HG03175 (cell line): ENCODE measurements around the gene AGO3.
A peak's percentile ranks its signal among the peaks of the same experiment; 100 is the strongest.
"Not testable (repeated sequence)": the region's sequence is repeated elsewhere in the genome, so short reads cannot be mapped to it uniquely, and the experiment has no call there.

Experiments
- ATAC-seq: cut with Tn5 transposase; IDR thresholded peaks from one replicate; pipeline ENCODE4 v1.9.1; 2021; ENCODE audit warnings: mild to moderate bottlenecking, moderate library complexity; ENCODE audit not compliant: unreplicated experiment

The AGO3 gene

DNA sequence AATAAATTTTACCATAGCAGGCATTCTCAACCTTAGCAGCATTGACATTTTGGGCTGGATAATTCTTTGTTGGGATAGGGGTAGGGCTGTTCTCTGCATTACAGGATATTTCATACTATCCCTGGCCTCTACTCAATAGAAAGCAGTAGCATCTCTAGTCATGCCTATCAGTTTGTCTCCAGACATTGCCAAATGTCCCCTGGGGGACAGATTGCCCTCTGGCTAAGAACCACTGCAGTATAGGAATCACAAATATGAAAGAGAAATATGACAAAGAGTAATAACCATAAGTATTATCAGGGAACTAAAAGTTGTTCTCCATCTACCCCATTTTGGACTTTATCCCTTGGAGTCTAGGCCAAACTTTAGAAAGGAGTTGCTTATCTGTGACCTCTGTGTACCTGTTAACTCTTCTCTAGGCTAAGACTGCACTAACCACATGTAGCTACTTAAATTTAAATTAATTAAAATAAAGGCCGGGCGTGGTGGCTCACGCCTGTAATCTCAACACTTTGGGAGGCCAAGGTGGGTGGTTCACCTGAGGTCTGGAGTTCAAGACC, 76.1 kb downstream of the AGO3 start:
- ATAC-seq: no peak

DNA sequence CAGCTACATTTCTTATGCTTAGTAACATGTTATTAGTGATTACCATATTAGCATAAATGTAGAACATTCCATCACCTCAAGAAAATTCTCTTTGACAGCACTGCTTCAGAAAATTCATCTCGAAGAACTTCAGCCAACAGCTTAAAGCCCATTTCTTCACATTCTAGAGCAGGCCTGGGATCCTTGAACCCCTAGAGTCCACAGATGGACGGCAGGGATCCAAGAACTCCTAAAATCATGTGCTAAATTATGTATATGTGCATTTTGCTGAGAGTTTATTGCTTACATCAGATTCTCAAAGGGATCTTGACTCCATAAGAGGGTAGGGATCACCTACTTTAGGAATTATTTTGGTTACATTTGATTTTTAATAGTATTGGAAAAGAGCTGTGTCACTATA, 76.8 kb downstream of the AGO3 start:
- ATAC-seq: no peak

DNA sequence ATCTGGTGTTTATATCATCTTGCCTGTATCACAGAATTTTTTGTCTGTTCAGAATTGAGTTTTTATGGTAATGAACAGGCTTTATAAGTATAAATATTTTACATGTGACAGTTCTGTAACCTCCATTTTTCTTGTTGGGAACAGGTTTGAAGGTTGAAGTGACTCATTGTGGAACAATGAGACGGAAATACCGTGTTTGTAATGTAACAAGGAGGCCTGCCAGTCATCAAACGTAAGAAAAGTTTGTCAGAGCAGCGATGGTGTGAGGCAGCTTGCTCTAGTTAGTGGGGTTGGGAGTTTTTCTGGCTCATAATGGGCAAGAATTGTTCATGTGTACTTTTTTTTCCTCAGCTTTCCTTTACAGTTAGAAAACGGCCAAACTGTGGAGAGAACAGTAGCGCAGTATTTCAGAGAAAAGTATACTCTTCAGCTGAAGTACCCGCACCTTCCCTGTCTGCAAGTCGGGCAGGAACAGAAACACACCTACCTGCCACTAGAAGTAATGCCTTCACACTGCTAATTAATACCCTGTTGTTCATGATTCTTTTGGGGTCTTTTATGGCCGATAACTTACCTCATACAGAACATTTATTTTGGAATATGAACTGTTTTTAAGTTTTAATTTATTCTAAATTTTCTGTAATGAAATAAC, 77.8 kb downstream of the AGO3 start:
- no peak for ATAC-seq

DNA sequence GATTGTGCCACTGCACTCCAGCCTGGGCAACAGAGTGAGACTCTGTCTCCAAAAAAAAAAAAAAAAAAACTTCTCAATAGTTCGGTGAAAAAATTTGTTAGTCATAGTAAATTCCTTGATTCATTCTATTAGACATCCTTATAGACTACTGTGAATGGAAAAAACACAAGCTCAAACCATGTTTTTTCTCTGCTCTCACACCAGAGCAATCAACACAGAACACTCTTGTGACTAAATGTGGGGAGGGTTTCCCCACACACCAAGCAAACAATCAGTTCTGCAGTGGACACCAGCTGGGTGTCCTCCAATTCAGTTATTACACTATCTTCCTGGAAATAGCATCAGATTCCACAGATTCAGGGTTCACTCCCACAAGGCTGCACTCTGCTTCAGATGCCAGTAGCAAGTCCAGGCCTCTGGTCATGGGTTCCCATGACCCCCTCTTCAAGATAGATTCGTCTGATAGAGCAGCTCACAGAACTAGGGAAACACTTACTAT, 83.9 kb downstream of the AGO3 start:
- ATAC-seq: no peak

DNA sequence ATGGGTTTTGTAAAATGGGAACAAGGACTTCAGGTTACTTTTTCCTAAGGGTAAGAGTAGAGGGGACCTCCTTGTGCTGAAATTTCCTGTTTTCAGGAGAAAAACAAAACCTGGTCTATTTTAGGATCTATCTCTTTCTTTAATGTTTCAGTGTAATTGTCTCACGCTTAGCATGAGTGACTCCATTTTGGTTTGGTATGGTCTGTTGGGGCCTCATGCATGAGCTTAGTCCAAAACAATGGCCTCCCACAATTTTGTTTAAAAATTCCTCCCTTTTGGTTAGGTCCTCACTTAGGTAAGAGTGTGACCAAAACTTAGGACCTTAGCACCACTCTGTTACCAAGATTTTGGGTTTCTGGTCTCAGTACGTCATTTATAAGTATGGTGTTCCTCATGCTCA, 85.8 kb downstream of the AGO3 start:
- ATAC-seq: no peak

DNA sequence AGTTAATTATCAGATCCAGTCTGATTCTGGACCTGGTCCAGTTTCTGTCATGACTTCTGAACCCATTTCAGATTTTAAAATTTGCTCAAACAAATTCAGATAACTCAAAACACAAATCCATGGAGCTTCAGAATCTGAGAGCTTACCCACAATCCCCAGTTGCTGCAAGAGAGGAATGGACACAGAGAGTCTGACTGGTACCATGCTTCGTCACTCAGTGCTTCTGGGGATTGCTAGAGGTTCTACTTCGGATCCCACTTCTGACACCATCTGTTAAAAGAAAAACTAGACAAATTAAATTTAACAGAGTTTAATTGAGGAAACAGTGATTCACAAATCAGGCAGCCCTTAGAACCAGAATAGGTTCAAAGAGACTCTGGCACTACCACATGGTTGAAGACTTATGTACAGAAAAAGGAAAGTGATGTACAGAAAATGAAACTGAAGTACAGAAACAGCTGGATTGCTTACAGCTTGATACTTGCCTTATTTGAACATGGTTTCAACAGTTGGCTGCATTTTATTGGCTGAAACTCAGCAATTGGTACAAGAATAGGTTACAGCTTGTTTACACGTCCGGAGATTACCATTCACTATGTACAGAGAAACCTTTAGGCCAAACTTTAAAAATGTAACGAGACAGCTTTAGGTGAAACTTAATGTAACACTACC, 92.3 kb downstream of the AGO3 start:
- peak; percentile 88 for ATAC-seq

DNA sequence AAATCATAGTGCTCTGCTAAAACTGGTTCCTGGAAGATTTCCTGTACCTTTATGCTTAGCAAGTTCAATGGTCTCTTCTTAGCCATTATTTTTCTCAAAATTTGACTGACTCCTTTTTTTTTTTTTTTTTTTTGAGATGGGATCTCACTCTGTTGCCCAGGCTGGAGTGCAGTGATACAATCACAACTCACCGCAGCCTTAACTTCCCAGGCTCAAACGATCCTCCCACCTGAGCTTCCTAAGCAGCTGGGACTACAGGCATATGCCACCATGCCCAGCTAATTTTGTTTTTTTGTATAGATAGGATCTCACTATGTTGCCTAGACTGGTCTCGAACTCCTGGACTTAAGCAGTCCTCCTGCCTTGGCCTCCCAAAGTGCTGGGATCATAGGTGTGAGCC, 93.1 kb downstream of the AGO3 start:
- not testable (repeated sequence) for ATAC-seq

DNA sequence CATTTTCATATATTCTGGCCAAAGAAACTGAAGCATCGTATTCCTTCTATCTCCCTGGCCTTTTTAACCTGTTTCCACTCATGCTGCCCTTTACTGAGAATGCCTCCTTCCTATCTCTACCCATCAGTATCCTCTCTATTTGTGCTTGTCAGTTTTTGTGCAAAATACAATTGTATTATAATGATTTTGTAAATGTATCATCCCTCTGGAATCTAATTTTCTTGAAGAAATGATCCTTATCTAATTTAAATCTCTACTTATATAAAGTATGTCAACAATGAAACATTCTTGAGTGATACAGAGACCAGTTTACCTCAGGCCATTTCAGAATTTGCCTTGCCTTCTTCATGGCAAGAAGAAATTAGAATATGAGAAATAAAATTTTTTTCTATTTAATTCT, 93.9 kb downstream of the AGO3 start:
- no peak for ATAC-seq

DNA sequence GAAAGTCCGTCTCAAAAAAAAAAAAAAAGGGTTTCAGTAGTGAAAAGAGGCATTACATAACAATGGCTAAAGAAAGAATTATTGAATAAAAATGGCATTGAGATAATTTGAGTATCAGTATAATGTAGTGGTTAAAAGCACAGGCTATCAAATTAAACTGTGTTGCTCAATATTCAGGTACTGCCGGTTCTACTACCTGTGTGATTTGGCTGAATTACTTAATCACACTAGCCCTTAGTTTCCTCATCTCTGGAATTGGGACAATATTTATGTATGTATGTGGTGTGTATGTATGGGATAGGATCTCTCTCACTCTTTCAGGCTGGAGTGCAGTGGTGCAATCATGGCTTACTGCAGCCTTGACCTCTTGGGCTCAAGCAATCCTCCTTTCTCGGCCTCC, 96.9 kb downstream of the AGO3 start:
- no peak for ATAC-seq

DNA sequence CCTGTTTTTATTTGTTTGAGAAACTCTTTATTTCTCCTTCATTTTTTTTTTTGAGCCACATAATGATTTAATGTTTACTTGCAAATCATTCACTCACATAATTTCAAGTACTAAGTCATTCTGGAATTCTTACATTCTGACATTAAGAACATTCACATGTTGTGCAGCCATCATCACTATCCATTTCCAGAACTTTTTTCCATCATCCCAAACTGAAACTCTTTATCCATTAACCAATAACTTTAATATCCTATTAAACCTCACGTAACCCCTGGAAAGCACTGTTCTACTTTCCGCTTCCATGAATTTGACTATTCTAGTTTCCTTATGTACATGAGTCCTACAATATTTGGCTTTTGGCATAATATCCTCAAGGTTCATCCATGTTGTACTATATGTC, 100.5 kb downstream of the AGO3 start:
- no peak for ATAC-seq

DNA sequence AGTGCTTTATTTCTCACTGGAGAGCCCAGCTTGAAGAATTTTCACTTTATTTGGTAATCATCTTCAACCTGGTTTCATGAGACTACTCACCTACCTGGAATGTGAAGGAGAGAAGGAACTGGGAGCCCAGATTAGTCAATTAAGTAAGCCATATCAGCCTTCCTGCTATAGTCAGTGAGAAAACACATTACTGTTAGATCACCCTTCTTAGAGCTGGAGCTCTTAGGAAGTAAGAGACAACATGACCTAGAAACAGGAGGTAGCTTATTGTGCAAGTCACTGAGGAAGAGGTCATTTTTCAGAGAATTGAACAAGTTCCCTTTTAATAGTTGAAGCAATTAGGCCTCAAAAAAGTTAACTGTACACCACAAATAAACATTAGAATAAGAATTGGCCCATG, 103.8 kb downstream of the AGO3 start:
- no peak for ATAC-seq

DNA sequence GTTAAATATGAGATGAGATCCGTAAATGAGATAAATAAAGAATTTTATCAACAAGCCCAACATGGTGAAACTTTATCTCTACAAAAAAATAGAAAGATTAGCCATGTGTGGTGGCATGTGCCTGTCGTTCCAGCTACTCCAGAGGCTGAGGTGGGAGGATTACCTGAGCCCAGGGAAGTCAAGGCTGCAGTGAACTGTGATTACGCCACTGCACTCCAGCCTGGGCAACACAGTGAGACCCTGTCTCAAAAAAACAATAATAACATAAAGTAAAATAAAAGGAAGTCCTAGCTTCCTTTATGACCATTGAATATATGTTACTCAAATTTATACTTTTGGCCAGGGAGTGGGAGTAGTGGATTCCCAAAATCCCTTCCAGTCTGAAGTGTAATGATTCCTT, 104.2 kb downstream of the AGO3 start:
- ATAC-seq: no peak

DNA sequence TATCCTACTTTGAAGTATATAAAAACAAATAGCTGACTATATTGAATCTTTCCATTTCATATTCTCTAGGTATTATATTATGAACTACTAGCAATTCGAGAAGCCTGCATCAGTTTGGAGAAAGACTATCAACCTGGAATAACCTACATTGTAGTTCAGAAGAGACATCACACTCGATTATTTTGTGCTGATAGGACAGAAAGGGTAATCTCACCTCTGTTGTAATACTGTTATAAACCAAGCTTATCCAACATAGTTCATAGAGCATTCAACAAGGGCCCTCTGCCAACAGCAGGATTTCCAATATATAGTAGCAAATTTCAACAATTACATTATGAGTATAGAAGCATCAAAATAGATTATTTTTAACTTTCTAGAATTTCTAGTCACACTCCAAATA, 109.3 kb downstream of the AGO3 start:
- no peak for ATAC-seq

DNA sequence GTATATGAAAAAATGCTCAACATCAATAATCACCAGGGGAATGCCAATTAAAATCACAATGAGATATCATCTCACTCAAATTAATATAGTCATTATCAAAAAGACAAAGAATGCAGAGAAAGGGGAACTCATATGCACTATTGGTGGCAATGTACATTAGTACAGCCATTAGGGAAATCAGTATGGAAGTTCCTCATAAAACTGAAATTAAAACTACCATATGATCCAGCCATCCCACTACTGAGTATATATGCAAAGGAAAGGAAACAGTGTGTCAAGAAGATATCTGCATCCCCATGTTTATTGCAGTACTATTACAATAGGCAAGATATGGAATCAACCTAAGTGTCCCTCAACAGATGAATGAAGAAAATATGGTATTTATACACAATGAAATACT, 120.9 kb downstream of the AGO3 start:
- no peak for ATAC-seq

DNA sequence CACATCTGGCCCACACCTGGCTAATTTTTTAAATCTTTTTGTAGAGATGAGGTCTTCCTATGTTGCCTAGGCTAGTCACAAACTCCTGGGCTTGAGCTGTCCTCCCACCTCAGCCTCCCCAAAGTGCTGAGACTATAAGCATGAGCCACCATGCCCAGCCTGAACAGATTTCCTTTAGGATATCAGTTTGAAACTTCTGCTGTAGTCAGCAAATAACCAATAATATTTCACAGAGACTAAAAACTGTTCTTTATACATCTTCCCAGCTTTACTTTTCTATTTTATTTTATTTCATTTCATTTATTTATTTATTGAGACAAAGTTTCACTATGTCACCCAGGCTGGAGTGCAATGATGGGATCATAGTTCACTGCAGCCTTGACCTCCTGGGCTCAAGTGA, 123.1 kb downstream of the AGO3 start:
- ATAC-seq: no peak

DNA sequence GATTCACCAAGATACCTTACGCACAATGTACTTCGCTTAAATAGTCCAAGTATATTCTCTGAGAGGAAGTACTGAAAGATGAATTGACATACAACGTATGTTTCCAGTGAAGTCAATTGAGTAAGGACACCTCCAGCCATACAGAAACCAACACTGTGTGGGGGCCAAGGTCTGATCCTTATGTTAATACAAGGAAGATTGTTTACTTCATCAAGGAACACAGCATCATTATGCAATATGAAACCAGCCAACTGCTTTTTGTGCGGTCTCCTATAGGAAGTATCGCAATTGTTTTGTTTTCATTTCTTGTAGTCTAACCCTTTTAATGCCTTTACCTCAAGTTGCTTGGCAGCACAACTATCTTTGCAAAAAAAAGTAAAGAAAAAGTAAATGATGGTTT, 124.8 kb downstream of the AGO3 start:
- no peak for ATAC-seq

DNA sequence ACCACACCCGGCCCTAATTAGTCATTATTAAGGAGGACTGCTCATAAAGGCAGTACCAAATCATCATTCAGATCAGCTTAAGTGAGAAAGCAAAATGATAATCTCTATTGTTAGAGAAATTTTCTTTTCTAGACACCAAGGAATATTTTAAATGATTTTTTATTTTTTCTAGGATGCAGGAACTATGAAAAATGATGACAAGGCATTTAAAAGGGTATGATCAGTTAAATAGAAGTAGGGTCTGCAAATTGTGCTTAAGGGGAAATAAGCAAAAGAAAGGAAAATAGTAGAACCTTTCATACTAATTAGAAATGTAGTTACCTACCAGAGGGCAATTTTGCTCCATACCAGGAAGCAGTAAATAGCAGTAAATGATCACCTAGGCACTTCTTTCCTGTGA, 131.4 kb downstream of the AGO3 start:
- no peak for ATAC-seq

DNA sequence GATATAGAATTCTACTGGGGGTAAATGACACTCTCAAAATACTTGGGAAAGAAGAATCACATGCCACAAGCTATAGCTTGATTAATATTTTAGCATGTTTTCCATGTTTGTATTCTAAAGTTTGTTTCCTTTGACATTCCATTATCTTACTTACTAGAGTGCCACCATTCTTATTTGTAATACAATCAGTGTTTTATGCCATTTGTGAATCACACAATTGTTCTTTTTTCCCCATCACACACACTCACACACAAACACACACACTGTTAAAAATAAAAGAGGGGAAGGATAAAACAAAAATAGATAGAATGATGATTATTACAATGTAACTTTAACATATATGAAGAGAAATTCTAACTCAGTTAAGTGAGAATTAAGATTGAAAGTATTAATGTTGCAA, 137.0 kb downstream of the AGO3 start:
- ATAC-seq: no peak

DNA sequence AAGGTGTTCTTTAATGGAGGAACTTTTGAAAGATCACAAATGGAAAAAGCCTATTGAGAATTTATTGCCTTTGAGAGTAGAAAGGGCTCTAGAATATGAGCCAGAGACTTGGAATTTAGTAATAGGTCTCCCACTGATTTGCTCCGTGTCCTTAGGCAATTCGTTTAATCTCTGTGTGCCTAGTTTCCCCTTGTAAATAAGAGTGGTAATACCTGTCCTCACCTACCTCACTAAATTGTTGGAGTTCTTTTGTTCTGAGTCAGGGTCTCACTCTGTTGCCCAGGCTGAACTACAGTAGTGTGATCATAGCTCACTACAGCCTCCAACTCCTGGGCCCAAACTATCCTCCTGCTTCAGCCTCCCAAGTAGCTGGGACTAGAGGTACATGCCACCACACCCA, 138.0 kb downstream of the AGO3 start:
- no peak for ATAC-seq

DNA sequence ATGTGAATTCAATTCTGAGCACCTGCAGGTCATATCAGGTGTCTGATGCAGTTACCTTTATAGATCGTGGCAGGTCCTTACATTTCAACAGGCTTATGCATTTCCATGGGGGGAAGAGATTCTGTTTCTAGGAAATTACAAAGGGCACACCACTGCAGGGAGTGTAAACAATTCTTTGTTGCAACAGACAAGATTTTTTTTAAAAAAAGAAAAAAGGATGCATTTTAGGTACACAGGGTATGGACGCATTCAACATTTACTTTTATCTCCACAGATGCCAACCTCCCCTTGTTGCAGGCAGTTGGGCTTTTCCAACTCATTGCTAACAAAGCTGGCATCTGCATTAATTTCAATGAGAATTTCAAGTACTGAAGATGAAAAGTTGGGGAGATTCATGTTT, 139.4 kb downstream of the AGO3 start:
- ATAC-seq: no peak

DNA sequence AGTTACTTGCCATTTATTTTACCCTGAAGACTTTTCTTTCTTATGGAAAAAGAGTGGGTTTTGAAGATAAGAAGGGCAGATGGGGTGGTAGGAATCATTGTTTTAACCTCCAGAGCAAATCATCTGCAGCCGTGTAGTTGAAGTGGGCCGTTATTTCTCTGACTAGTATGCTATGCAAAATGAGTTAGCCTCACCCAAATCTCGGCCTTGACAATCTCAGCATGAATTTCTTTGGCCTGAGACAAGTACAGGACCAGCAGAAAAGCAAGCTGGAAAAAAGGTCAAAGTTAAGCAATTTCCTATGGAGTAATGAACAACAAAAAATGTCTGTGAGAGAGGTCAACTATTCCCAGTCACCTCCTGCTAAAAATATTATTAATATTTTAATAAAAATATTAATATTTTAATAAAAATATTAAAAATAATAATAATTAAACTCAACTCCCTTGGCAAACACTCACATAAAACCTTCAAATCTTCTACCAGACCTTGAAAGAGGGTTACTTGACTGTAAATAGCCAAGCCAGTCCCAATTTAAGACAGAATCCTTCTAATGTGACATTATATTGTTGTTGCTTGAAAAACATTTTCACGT, 146.2 kb downstream of the AGO3 start:
- ATAC-seq: no peak

DNA sequence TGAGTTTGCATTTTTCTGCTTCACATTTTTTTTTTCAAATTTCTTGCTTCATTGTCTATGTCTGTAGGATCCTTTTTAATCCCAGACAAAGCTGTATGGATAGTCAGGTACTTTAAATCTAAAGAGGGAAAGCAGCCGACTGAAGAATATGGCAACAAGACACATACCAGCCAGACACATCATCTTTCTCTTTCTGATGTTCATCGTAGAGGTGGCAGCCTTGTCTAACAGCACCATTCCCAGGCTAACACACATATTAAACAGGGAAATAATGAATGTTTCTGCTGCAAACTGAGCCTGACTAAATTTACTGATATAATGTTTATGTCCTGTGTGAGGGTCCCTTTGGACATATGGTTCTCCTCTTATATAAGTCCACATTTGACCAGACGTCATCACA, 149.3 kb downstream of the AGO3 start:
- no peak for ATAC-seq
